HG02798 (cell line): ENCODE results near the gene RPS15.
A peak's percentile ranks its signal among the peaks of the same experiment; 100 is the strongest.

Source experiments
- ATAC-seq: cut with Tn5 transposase; IDR thresholded peaks from one replicate; pipeline ENCODE4 v1.9.1; 2021; ENCODE audit warnings: mild to moderate bottlenecking; ENCODE audit not compliant: unreplicated experiment, poor library complexity

RPS15 gene

GRCh38 chr19:1401138-1401888 is 36.9 kb upstream of the RPS15 start, which contains the start of gene GAMT:
GAMT (minus strand) TSS chr19:1401542; CDS start chr19:1401476, 66 bp downstream.
- ATAC-seq, result peak; percentile 49

GRCh38 chr19:1401889-1402217 is 36.3 kb upstream of the RPS15 start:
- ATAC-seq, result no peak

GRCh38 chr19:1402411-1403070 is 35.7 kb upstream of the RPS15 start:
- ATAC-seq, result no peak

- peak; percentile 91 for ATAC-seq
Observed at GRCh38 chr19:1406774-1407527, 31.2 kb upstream of the RPS15 start.

GRCh38 chr19:1407528-1408299 is 30.5 kb upstream of the RPS15 start, which contains the start of gene DAZAP1:
DAZAP1 (plus strand) TSS chr19:1407586; CDS start chr19:1407774, 188 bp downstream.
- ATAC-seq, result peak; percentile 25

- ATAC-seq, result no peak
Observed at GRCh38 chr19:1408300-1409203, 29.6 kb upstream of the RPS15 start.

GRCh38 chr19:1409204-1410005 is 28.8 kb upstream of the RPS15 start:
- ATAC-seq, result no peak

GRCh38 chr19:1410136-1410786 is 27.9 kb upstream of the RPS15 start:
- no peak for ATAC-seq

GRCh38 chr19:1410789-1411188 is 27.4 kb upstream of the RPS15 start:
- ATAC-seq, result no peak

- ATAC-seq, result no peak
Observed at GRCh38 chr19:1411255-1412191, 26.7 kb upstream of the RPS15 start.

GRCh38 chr19:1412323-1412923 is 25.8 kb upstream of the RPS15 start:
- ATAC-seq, result no peak

GRCh38 chr19:1412995-1413800 is 25.0 kb upstream of the RPS15 start:
- ATAC-seq, result no peak

- no peak for ATAC-seq
Observed at GRCh38 chr19:1416014-1416841, 22.0 kb upstream of the RPS15 start.

GRCh38 chr19:1417145-1417544 is 21.1 kb upstream of the RPS15 start:
- ATAC-seq, result no peak
